ENCODE results near the gene EEPD1. TPM values are rescaled to one million over a fixed set of nuclear protein-coding genes. Genes with fewer than 3 reads are reported as not detected.
"Not testable (repeated sequence)": the region's sequence is repeated elsewhere in the genome, so short reads cannot be mapped to it uniquely, and the experiment has no call there.

Gene EEPD1
- total RNA-seq, 4 donors from 2014 or later: 2.2 to 9.3 (median 6.2) TPM

GRCh38 chr7:36231406-36231805, 78.4 kb downstream of the EEPD1 start:
- 89 to 95% methylated on average over 6 of the region's 6 CpGs for WGBS, 2 donors
- Histone ChIP-seq H3K4me1 (no peaks in the 10 kb centered on the region), H3K9me3 (no peaks in the 10 kb centered on the region), H3K4me3 (replicated peaks in 1 of 3) (no peak overlapping the region), H3K27ac (no peak overlapping the region), H3K36me3 (no peaks in the 10 kb centered on the region), H3K27me3 (no peaks in the 10 kb centered on the region)
- TF ChIP-seq POLR2A (IDR thresholded peaks at IDR 0.05) (no peak), CTCF (IDR thresholded peaks at IDR 0.05) (no peak)
- intact Hi-C loops (cut with DNase I): no loop called here
- DNase-seq: no peak

GRCh38 chr7:36232555-36232954, 79.5 kb downstream of the EEPD1 start:
- WGBS, 2 donors: 28 to 37% methylated on average over 1 of the region's 1 CpG

GRCh38 chr7:36232971-36233550, 80.0 kb downstream of the EEPD1 start:
- no peak for DNase-seq
- H3K4me1 ChIP-seq: no peaks in the 10 kb centered on the region
- no peak overlapping the region for H3K27ac ChIP-seq
- no peaks in the 10 kb centered on the region for H3K36me3 ChIP-seq
- 79 to 83% methylated on average over 3 of the region's 3 CpGs for WGBS, 2 donors
- no peaks in the 10 kb centered on the region for H3K27me3 ChIP-seq
- H3K4me3 ChIP-seq (replicated peaks in 1 of 3): no peak overlapping the region
- no peaks in the 10 kb centered on the region for H3K9me3 ChIP-seq
- intact Hi-C loops (cut with DNase I): no loop called here
- no peak for TF ChIP-seq CTCF (IDR thresholded peaks at IDR 0.05)
- TF ChIP-seq POLR2A (IDR thresholded peaks at IDR 0.05): no peak

More at GRCh38 chr7:36232555-36232954, 79.5 kb downstream of the EEPD1 start:
- no peak overlapping the region for H3K4me3 ChIP-seq (replicated peaks in 1 of 3)
- TF ChIP-seq POLR2A (IDR thresholded peaks at IDR 0.05): no peak
- no peak for TF ChIP-seq CTCF (IDR thresholded peaks at IDR 0.05)
- H3K27me3 ChIP-seq: no peaks in the 10 kb centered on the region
- H3K27ac ChIP-seq: no peak overlapping the region
- H3K9me3 ChIP-seq: no peaks in the 10 kb centered on the region
- peak in 1 of 2 donors; percentile 14 for DNase-seq
- no peaks in the 10 kb centered on the region for H3K36me3 ChIP-seq
- H3K4me1 ChIP-seq: no peaks in the 10 kb centered on the region
- intact Hi-C loops (cut with DNase I): no loop called here

- Histone ChIP-seq H3K27me3 (no peaks in the 10 kb centered on the region), H3K9me3 (no peaks in the 10 kb centered on the region), H3K27ac (no peak overlapping the region), H3K4me3 (replicated peaks in 1 of 3) (no peak overlapping the region), H3K36me3 (no peaks in the 10 kb centered on the region), H3K4me1 (no peaks in the 10 kb centered on the region)
- peak; percentile 41 to 42 for DNase-seq
- TF ChIP-seq POLR2A (IDR thresholded peaks at IDR 0.05) (no peak), CTCF (IDR thresholded peaks at IDR 0.05) (no peak)
- WGBS, 2 donors: 87 to 91% methylated on average over 39 of the region's 39 CpGs
- intact Hi-C loops (cut with DNase I): no loop called here
Measured at GRCh38 chr7:36236073-36236472, 83.0 kb downstream of the EEPD1 start.

- H3K9me3 ChIP-seq: no peaks in the 10 kb centered on the region
- H3K27ac ChIP-seq: no peak overlapping the region
- no peak overlapping the region for H3K4me3 ChIP-seq (replicated peaks in 1 of 3)
- no peak for TF ChIP-seq POLR2A (IDR thresholded peaks at IDR 0.05)
- TF ChIP-seq CTCF (IDR thresholded peaks at IDR 0.05): no peak
- H3K4me1 ChIP-seq: no peaks in the 10 kb centered on the region
- intact Hi-C loops (cut with DNase I): no loop called here
- H3K36me3 ChIP-seq: no peaks in the 10 kb centered on the region
- no peaks in the 10 kb centered on the region for H3K27me3 ChIP-seq
- DNase-seq: no peak
- WGBS, 2 donors: 95 to 98% methylated on average over 2 of the region's 2 CpGs
Measured at GRCh38 chr7:36238138-36238537, 85.1 kb downstream of the EEPD1 start.

- WGBS, 2 donors: 86 to 90% methylated on average over 3 of the region's 3 CpGs
- H3K4me1 ChIP-seq; H3K36me3 ChIP-seq; intact Hi-C loops (cut with DNase I); H3K9me3 ChIP-seq; H3K4me3 ChIP-seq (replicated peaks in 1 of 3); DNase-seq; H3K27ac ChIP-seq; H3K27me3 ChIP-seq: not testable (repeated sequence)
Measured at GRCh38 chr7:36243356-36243755, 90.3 kb downstream of the EEPD1 start.

- H3K4me1 ChIP-seq; H3K4me3 ChIP-seq (replicated peaks in 1 of 3); H3K36me3 ChIP-seq; DNase-seq; H3K27me3 ChIP-seq; intact Hi-C loops (cut with DNase I); H3K27ac ChIP-seq; H3K9me3 ChIP-seq: not testable (repeated sequence)
- WGBS, 2 donors: 93 to 97% methylated on average over 1 of the region's 1 CpG
Measured at GRCh38 chr7:36244001-36244400, 90.9 kb downstream of the EEPD1 start.

Data from thyroid gland (tissue), 4 donors.